ENCODE data around the gene FAT3.

FAT3 gene

DNA sequence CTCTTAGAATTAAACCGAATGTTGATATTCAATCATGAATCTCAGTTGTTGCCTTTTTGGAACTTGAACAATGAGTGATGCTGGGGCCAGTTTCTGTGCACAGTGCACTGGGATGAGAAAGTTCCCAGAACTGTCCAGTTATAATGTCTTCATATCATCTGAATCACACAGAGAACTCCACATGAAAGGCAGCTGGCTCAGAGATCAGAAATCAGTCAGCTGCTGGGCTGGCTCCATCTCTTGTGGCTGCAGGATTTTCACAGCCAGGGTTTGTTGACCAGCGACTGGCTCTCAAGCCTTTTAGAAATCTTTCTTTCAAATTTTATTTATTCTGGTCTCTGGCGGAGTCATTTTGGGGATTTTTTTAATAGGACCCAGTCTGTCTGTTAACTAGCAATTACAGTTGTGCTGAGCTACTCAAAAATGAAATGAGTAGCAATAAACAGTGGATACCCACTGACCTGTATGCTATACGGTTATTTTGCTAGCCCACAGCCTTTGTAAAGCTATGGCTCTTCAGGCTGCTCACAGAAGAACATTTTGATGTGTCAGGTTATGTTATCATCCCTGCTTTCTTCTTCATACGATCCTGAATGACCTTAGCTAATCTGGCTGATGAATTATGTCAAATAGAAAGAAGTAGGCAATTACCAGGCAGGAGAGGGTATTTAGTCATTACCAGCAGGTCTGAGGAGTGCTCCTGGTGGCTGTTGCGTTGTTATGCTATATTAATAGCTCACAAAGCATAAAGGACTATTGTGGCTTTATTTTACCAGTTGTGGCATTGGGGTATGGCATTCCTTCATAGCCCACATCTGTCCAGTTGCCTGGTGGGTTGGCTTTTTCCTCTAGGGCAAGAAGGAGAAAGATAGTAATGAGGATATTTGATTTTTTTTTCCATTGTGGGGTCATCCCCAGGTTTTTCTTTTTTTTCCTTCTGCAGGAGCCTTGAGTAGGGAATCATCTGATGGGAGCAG, 3.6 kb downstream of the FAT3 start:
- DNase-seq: no peak

DNA sequence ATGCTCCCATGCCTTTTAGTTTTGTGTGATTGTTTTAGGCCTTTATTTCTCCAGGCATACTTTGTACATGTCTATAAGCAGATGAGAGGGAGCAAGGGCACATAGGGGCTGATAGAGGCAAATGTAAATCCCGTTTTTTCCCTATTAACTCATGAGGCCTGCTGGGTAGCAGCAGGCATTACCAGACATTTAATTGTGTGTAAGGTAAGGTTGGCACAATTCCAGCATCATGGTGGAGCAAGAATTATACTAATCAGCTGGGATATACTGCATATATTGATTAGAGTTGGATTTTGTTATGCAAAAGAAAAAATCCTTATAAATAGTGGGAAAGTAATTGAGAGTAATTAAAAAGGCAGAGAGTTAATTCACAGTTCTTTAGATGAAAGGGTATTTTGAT, 12.2 kb downstream of the FAT3 start:
- DNase-seq: no peak

GRCh38 chr11:92240916-92241315, 16.3 kb downstream of the FAT3 start:
- DNase-seq: no peak

- no peak for DNase-seq
These were observed 21.2 kb downstream of the FAT3 start for GRCh38 chr11:92245700-92246271.

DNA sequence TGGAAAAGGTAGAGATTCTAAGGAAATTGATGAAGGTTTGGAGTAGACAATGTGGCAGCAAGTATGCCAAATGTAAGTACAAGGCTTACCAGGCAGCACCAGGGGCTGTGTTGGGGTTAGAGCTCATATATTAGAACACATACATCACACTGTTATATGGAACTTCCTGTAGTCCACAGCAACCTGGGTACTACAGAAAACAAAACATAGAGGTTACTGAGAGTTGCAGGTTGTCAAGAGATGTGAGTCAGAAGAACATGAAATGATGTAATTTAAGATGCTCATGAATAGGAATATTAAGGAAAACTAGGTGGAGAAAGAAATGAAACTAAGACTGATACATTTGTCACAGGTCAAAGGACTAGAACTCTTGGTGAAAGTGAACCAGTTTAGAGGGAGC, 22.0 kb downstream of the FAT3 start:
- DNase-seq: no peak

GRCh38 chr11:92249156-92249753, 24.6 kb downstream of the FAT3 start:
- no peak for DNase-seq

DNA sequence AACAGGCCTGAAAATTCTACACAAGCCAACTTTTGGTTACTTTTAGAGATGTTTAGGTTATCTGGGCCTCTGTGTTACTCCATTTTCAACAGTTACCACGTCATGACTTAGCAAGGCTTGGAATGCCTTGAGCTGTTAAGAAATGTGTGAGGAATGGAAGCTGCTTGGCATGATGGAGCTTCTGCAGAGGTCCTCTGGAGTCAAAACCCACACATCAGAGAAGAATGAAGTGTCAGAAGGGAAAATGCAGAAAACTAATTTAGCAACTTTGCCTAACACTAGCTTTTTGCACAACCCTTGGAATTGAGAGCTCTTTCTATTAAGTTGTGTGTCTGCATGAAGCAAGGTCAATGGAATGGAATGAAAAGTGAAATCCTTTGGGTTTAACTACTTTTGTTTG, 27.4 kb downstream of the FAT3 start:
- DNase-seq: no peak

- DNase-seq: no peak
These were observed 28.8 kb downstream of the FAT3 start for GRCh38 chr11:92253421-92253820.

DNA sequence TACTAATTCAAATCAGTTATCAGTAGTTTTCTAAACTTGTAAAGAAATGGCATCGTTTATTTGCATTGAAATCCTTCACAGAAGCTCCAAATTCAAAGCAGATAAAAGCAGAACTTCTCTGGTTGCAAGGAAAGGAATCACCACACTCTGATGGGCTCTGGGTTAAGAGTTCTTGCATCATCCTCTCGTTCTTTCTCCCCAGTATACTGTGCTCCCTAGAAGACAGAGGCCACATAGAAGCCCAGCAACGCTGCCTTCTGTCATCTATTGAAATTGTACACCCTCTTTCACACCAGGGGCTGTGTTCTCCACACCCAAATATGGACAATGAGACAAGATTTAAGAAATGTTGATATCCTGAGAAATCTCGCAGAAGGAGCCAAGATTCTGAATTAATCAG, 29.3 kb downstream of the FAT3 start:
- DNase-seq: no peak

DNA sequence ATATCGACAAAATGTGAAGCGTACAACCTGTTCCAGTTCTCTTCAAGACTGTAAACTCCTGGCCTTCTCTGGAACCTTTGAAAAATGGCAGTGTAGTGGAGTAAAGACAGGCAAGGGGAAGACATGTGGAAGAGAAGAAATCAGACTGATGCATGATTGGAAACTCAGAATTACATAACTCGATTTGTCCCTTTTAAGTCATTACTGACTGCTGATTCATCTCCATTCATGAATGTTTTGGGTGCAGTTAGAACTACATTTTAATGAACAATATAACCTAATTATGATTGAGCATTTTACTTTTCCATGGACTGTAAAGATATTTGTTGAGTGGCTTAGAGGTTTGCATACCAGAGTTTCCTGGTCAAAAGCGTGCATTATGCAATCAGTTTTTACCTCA, 32.9 kb downstream of the FAT3 start:
- no peak for DNase-seq

DNA sequence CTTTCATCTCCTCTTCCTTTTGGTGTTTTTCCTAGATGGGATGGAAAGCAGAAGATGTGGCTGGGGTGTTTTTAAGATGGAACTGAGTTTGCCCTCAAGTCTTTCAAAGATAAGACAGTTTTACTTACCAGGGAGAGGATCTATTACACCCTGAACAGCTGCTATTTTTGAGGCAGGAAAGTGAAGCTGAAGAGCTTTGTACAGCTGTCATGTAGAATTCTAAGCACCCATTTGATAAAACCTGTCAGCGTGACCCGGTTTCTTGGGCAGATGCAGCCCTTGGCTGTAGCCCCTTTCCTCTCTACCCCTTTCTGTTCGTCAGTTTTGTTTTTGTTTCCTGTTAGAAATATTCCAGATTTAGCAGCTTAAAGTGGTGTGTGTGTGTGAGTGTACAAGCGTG, 35.2 kb downstream of the FAT3 start:
- DNase-seq: no peak

DNA sequence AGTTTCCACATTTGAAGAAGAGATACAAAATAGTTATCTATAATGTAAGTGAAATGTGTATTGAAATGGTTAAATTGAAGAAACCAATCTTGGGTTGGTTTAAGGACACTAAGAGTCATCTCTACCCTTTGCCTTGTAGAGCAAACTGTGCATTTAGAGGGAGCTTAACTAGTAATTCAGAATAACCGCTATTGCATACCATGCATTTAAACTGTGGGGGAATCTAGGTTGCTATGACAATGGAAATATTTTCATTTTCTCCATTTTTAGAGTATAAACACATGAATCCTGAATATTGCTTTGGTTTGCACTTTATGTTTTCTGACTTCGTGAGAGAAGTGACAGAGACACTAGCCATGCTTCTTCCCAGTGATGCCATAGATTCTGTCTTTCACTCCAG, 39.7 kb downstream of the FAT3 start:
- DNase-seq: no peak

DNA sequence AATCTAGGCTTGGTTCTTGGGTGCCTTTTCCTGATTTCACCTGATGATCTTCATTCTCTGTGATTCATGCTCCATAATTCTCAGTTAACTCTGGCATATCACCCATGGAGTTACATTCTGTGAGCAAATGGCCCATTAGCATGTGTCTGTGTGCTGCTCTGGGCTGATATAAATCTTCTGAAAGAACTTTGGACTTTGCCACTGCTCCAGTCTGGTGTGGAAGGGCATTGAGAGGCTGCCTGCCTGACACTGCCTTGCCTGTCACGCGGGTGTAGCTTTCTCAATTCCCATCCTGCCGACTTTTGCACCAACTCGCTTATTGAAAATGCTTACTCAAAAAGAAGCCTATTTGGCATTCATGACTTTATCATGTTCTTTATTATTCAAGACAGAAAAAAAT, 42.2 kb downstream of the FAT3 start:
- DNase-seq: no peak

DNA sequence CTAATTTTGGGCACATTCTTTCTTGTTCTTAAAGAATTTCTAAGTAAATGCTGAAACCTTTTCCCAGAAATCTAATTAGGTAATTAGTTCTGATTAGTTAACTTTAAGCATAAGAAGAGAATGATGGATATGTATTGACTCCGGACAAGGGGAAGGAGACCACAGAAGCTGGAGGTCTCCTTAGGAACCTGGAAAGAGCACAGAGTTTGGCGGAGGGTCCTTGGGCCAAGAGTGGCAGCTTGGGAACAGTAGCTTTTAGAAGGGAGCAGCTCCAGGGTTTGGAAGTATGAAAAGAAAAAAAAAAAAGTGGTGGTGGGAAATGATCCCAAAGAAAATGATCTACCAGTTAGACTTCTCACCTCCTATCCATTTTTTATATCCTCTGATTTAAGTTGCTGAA, 42.7 kb downstream of the FAT3 start:
- DNase-seq: no peak

DNA sequence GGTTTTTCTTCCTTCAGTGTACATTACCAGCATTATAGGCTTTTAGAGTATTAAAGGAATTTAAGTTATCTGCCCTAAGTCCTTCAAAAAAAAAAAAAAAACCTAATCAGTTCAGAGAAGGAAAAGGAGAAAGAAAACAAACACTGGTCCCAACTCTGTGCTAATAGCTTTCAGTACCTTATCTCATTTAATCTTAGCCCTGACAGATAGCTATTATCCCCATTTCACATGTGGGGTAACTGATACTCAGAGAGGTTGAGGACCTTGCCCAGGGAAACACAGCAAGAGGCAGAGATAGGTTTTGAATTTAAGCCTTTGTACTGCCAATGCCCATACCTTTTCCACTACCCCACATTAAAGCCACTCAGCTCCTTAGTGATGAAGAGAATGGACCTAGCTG, 43.4 kb downstream of the FAT3 start:
- DNase-seq: no peak

- DNase-seq: no peak
These were observed 43.9 kb downstream of the FAT3 start for GRCh38 chr11:92268546-92268945.

GRCh38 chr11:92269021-92269420, 44.4 kb downstream of the FAT3 start:
- DNase-seq: no peak

DNA sequence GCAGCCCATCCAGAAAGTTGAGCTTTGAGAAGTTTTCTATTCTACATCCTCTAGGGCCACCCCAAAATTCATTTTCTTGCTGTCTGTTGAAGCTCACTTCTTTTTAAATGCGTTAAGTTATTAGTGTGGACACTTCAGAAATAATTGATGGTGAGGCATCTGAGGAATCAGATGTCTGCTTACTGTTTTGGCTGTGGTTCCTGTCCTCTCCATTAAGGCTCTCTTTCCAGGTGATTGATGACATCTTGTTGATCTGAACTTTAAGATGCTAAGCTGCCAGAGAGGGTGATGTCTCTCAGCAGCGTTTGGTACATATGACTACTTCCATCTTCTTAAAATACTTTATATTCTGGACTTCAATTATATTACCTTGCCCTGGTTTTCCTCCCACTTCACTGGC, 45.2 kb downstream of the FAT3 start:
- no peak for DNase-seq

- no peak for DNase-seq
These were observed 48.0 kb downstream of the FAT3 start for GRCh38 chr11:92272651-92273050.
